Lung (tissue), 12 donors: Measurements from ENCODE around the gene TMCC2. TPM values are rescaled to one million over a fixed set of nuclear protein-coding genes. Genes with fewer than 3 reads are reported as not detected.

Experiments used
- ATAC-seq: fragments of 200-7000 bp; cut with Tn5 transposase; one replicate; pipeline ENCODE4 v1.9.1; 2020; ENCODE audit warnings: moderate number of reproducible peaks; ENCODE audit not compliant: insufficient read depth, low FRiP score
- DNase-seq, 3 donors: peaks; one replicate each; pipeline ENCODE4 v3.0.0-alpha.2; 2013 to 2017
- H3K27ac ChIP-seq, 2 donors: one replicate each; pipeline ENCODE4 v1.5.1; 2013; ENCODE audit warnings: mild to moderate bottlenecking in 2 of 2, moderate library complexity in 2 of 2, control low read depth in 1 of 2, inconsistent platforms in 1 of 2, low read depth in 1 of 2, low read length in 1 of 2
- H3K27me3 ChIP-seq, 3 donors: one replicate each; pipeline ENCODE4 v1.5.1; 2013; ENCODE audit warnings: low read length in 2 of 3; ENCODE audit not compliant: control insufficient read depth in 3 of 3, insufficient read depth in 3 of 3
- H3K36me3 ChIP-seq, 4 donors: one replicate each; pipeline ENCODE4 v1.5.1; 2013; ENCODE audit warnings: low read length in 4 of 4, mild to moderate bottlenecking in 1 of 4, moderate library complexity in 1 of 4; ENCODE audit not compliant: control insufficient read depth in 4 of 4, insufficient read depth in 4 of 4
- H3K4me1 ChIP-seq, 5 donors: one replicate each; pipeline ENCODE4 v1.5.1; 2013; ENCODE audit warnings: low read length in 5 of 5, mild to moderate bottlenecking in 2 of 5, moderate library complexity in 1 of 5; ENCODE audit not compliant: control insufficient read depth in 5 of 5, insufficient read depth in 5 of 5
- H3K4me3 ChIP-seq: one replicate; pipeline ENCODE4 v1.5.1; 2013; ENCODE audit warnings: mild to moderate bottlenecking, control low read depth, moderate library complexity
- H3K9ac ChIP-seq, 2 donors: one replicate each; pipeline ENCODE4 v1.5.1; 2013; ENCODE audit warnings: low read length in 2 of 2, control low read depth in 1 of 2; ENCODE audit not compliant: insufficient read depth in 1 of 2
- H3K9me3 ChIP-seq, 4 donors: one replicate each; pipeline ENCODE4 v1.5.1; 2013; ENCODE audit warnings: low read length in 3 of 4, mild to moderate bottlenecking in 1 of 4, moderate library complexity in 1 of 4; ENCODE audit not compliant: control insufficient read depth in 4 of 4, insufficient read depth in 3 of 4
- CTCF ChIP-seq: IDR thresholded peaks from 2 replicates; pipeline ENCODE4 v1.5.1; 2012; ENCODE audit warnings: mild to moderate bottlenecking; ENCODE audit errors: control extremely low read depth, extremely low read depth
- WGBS, 2 donors: extraction: QIAGEN DNeasy Blood & Tissue Kit; methylation state at CpG; one replicate each; pipeline ENCODE4 v1.1.7; 2013; 5-methylcytosine and 5-hydroxymethylcytosine counted together
- polyA plus RNA-seq, 2 donors: library from polyadenylated mRNA; stranded (reverse); fragments of 200-250 nt; gene quantifications; one replicate each; pipeline ENCODE4 v1.2.1, GENCODE V29; 2013
- total RNA-seq, 2 donors: library from RNA; depleted of rRNA in 1 of 2; stranded (reverse); fragments of >200 nt in 1 of 2; gene quantifications; one replicate each; pipeline ENCODE4 v1.2.1, GENCODE V29; 2014 to 2021
- donor health status: control.
- donor health status: control.
- donor health status: Bipolar disorder and iron deficiency.
- donor health status: healthy.
- donor health status: DM: yes; HTN: yes; CAD: no.

The TMCC2 gene
- total and polyA plus RNA-seq, 4 donors = 1.9 to 27.0 (median 2.4) TPM

GRCh38 chr1:205273551-205273982, 45.8 kb downstream of the TMCC2 start:
- TF ChIP-seq CTCF = peak; percentile 99
- ATAC-seq = peak; percentile 73
- no peaks in the 10 kb centered on the region for H3K9me3 ChIP-seq
- H3K27ac ChIP-seq = no peak overlapping the region
- H3K4me3 ChIP-seq = no peak overlapping the region
- WGBS, 2 donors = 10 to 16% methylated on average over 7 of the region's 7 CpGs
- DNase-seq = peak; percentile 78 to 84 (median 82)
- H3K9ac ChIP-seq = no peak overlapping the region
- no peaks in the 10 kb centered on the region for H3K27me3 ChIP-seq
- peaks cover 0 to 12% (median 5%) of the 10 kb centered on the region in 5 donors for H3K4me1 ChIP-seq
- peaks cover 0 to 10% (median 0%) of the 10 kb centered on the region in 4 donors for H3K36me3 ChIP-seq

GRCh38 chr1:205274041-205274691, 46.4 kb downstream of the TMCC2 start:
- ATAC-seq (no peak), DNase-seq (no peak)
- 79 to 80% methylated on average over 8 of the region's 8 CpGs for WGBS, 2 donors
- H3K36me3 ChIP-seq = peaks cover 0 to 10% (median 0%) of the 10 kb centered on the region in 4 donors
- H3K4me1 ChIP-seq = peaks cover 0 to 12% (median 5%) of the 10 kb centered on the region in 5 donors
- TF ChIP-seq CTCF = no peak
- no peaks in the 10 kb centered on the region for H3K9me3 ChIP-seq
- no peak overlapping the region for H3K9ac ChIP-seq
- H3K27ac ChIP-seq = no peak overlapping the region
- no peak overlapping the region for H3K4me3 ChIP-seq
- no peaks in the 10 kb centered on the region for H3K27me3 ChIP-seq

- H3K9ac ChIP-seq = no peak overlapping the region
- H3K4me1 ChIP-seq = peaks cover 0 to 12% (median 5%) of the 10 kb centered on the region in 5 donors
- WGBS, 2 donors = 64 to 76% methylated on average over 3 of the region's 3 CpGs
- no peak for TF ChIP-seq CTCF
- no peaks in the 10 kb centered on the region for H3K27me3 ChIP-seq
- ATAC-seq (no peak), DNase-seq (no peak)
- no peak overlapping the region for H3K4me3 ChIP-seq
- no peaks in the 10 kb centered on the region for H3K9me3 ChIP-seq
- peaks cover 0 to 10% (median 0%) of the 10 kb centered on the region in 4 donors for H3K36me3 ChIP-seq
- peak overlapping the region in 1 of 2 donors; percentile 15 for H3K27ac ChIP-seq
Measured at GRCh38 chr1:205275133-205275532, 47.4 kb downstream of the TMCC2 start.
